ENCODE results near the gene CEP104. TPM values are rescaled to one million over a fixed set of nuclear protein-coding genes. Genes with fewer than 3 reads are reported as not detected.

The CEP104 gene
- total and polyA plus RNA-seq, 9 of the 15 experiments (the other 6 are each of a cell fraction or from before 2014, with no cell fraction given) = 11.2 to 63.4 (median 42.6) TPM

- TF ChIP-seq CUX1 (CRISPR knock-in tag; IDR thresholded peaks at IDR 0.05) = no peak
- TF ChIP-seq ELF1 (tag; IDR thresholded peaks at IDR 0.05) = 0 out of 2 replicates have a peak, but pooled peaks have one; percentile 58
- TF ChIP-seq ZNF277 (CRISPR knock-in tag; IDR thresholded peaks at IDR 0.05; ENCODE audit: borderline replicate concordance) = no peak
- TF ChIP-seq ZKSCAN1 (IDR thresholded peaks at IDR 0.05; ENCODE audit: low read depth, low read length) = no peak
- no peak for TF ChIP-seq BMI1 (IDR thresholded peaks at IDR 0.05; ENCODE audit: low read length)
- TF ChIP-seq BRD4 (IDR thresholded peaks at IDR 0.05) = no peak
- no peak for TF ChIP-seq U2AF2 (optimal IDR thresholded peaks at IDR 0.05; ENCODE audit: low read depth, low read length)
- TF ChIP-seq XRCC4 (IDR thresholded peaks at IDR 0.05; ENCODE audit: extremely low read depth, insufficient read depth, insufficient read length) = no peak
- no peak; the same call in 1 of the 2 replicates for TF ChIP-seq FOXP1 (CRISPR knock-in tag; IDR thresholded peaks at IDR 0.05)
- TF ChIP-seq ETV6 (IDR thresholded peaks at IDR 0.05; ENCODE audit: borderline replicate concordance in 1 of 2, low read depth in 2 of 2, low read length in 1 of 2) = no peak
- TF ChIP-seq ETV6 (CRISPR knock-in tag; IDR thresholded peaks at IDR 0.05; ENCODE audit: borderline replicate concordance) = 0 out of 2 replicates have a peak, but pooled peaks have one; percentile 71
- no peak for TF ChIP-seq MTA2 (IDR thresholded peaks at IDR 0.05; ENCODE audit: low read depth)
- TF ChIP-seq ETV1 (tag; conservative IDR thresholded peaks at IDR 0.05; ENCODE audit: low read depth) = peak; percentile 81
- peak; percentile 38 for TF ChIP-seq NEUROD1 (IDR thresholded peaks at IDR 0.05; ENCODE audit: borderline replicate concordance, low read depth, low read length, partially characterized antibody)
- TF ChIP-seq CHD4 (IDR thresholded peaks at IDR 0.05; ENCODE audit: insufficient read depth, insufficient replicate concordance, low read depth, low read length, poor library complexity, severe bottlenecking) = no peak
- TF ChIP-seq NCOR1 (IDR thresholded peaks at IDR 0.05) = no peak
- no peak for TF ChIP-seq GATA2 (CRISPR knock-in tag; IDR thresholded peaks at IDR 0.05)
- TF ChIP-seq, protein P1, sequence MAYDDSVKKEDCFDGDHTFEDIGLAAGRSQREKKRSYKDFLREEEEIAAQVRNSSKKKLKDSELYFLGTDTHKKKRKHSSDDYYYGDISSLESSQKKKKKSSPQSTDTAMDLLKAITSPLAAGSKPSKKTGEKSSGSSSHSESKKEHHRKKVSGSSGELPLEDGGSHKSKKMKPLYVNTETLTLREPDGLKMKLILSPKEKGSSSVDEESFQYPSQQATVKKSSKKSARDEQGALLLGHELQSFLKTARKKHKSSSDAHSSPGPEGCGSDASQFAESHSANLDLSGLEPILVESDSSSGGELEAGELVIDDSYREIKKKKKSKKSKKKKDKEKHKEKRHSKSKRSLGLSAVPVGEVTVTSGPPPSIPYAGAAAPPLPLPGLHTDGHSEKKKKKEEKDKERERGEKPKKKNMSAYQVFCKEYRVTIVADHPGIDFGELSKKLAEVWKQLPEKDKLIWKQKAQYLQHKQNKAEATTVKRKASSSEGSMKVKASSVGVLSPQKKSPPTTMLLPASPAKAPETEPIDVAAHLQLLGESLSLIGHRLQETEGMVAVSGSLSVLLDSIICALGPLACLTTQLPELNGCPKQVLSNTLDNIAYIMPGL (CRISPR knock-in tag; IDR thresholded peaks at IDR 0.05) = no peak
- TF ChIP-seq MAFG (tag; conservative IDR thresholded peaks at IDR 0.05) = no peak
- no peak for TF ChIP-seq CEBPB (tag; IDR thresholded peaks at IDR 0.05)
These were observed at the start of gene CEP104, which contains the start of gene DFFB (continued) for GRCh38 chr1:3856923-3857790.
